HG02870 (cell line): ENCODE measurements around the gene PRSS27.

ENCODE experiments used
- ATAC-seq: cut with Tn5 transposase; IDR thresholded peaks from one replicate; pipeline ENCODE4 v1.9.1; 2021; ENCODE audit warnings: mild to moderate bottlenecking, moderate library complexity; ENCODE audit not compliant: unreplicated experiment

Gene PRSS27

DNA sequence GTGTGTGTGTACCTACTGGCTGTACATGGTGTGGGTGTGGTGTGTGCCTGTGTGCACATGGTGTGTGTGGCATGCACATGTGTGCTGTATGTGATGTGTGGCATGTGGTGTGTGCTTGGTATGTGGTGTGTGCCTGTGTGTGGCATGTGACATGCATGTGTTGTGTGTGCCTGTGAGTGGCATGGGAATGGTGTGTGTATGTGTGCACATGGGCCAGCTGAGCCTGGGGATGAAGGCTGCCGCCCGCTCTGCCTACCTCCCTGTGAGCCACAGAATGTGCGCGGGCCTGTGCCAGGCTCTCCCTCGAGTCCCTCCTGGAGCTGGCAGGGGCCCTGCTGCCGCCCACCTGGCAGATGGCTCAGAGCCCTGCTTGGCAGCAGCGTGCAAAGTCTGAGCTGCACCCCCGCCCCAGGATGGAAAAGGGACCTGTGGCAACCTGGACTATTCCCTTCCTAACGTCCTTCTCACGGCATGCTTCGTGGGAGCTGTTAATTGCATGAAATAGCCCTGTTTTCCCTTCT lies 9.3 kb downstream of the PRSS27 start:
- no peak for ATAC-seq

DNA sequence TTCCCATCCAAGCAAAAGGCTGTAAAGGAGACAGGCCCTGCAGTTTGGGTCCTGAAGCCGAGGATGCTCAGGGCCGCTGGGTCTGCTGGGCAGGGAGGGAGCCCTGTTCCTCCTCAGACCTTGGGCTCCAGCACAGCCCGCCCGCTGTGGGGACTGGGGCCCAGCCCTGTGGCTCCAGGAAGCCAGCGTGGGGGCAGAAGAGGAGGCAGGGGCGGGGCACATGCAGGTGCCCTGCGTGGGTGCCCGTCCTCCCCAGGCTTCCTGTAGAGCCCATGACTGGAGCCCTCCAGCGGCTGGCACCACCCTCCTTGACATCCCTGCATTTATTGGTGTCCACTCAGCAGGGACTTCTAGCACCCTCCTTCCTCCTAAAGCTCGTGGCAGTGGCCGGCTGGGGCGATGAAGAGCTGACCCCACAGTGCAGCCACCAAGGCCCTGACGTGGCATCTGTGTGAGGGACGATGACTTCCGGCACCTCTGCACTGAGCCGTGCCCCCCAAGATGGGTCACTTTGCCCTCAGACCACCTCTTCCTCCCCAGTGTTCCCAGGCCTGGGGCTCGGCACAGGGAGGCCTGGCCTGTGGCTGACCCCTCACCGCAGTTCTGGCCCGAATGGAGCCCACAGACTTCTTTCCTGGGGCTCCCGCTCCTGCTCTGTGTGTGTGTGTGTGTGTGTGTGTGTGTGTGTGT lies 9.9 kb downstream of the PRSS27 start:
- no peak for ATAC-seq

DNA sequence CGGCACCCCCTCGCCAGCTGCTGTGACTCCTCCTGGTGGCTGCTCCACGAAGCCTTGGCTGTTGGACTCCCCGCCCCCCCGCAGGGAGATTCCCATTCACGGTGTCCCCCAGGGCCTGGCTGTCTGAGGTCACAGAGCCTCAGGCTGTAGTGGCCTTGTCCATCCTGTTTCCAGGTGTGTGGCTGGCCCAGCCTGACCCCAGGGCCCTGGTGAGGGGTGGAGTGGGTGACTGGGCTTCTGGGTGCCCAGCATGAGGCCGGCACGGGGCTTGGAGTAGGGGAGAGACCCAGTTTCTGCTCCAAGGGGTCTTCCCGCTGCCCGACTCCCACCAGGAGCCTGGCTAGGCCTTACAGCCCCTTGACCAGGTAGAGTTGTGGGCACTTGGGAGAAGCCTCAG lies 10.4 kb downstream of the PRSS27 start:
- ATAC-seq = no peak

DNA sequence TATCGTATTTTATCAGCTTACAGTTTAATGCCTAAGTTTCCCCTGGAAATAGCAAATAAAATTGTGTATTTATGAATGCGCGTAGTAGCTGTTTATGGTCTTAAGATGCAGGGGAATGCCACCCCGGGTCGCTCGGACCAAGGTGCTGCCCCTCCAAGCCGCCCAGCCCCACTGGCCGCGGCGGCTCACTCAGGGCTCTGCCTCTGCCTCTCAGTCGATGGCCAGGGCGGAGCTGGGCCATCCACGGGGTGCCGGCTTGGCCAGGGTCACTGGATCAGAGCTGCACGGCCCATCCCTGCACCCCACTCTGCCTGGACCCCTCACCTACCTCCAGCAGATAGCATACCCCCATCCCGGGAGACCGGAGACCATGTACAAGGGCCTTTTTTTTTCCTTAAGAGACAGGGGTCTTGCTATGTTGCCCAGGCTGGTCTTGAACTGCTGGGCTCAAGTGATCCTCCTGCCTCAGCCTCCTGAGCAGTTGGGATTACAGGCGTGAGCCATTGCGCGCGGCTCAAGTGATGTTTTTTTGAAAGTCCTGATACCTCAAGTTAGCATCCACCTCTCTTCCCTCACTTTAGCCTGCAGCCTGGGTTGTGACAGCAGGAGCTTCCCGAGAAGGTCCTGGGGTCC lies 11.0 kb downstream of the PRSS27 start:
- no peak for ATAC-seq

DNA sequence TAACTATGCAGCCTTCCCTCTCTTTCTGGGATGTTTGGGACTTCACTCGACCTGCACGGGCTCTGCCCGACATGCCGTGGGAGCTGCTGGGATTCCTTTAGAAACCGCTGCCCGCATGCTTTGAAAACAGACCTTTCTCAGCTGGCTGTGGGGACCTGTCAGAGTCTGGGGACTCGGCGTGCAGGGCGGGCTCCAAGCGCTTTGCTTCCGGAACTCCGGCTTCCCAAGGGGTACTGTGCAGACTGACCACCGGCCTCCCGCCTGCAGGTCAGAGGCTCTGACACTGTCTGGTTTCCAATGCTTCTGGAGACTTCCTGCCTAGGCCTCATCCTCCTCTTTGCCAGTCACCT lies 11.8 kb downstream of the PRSS27 start:
- ATAC-seq = no peak

DNA sequence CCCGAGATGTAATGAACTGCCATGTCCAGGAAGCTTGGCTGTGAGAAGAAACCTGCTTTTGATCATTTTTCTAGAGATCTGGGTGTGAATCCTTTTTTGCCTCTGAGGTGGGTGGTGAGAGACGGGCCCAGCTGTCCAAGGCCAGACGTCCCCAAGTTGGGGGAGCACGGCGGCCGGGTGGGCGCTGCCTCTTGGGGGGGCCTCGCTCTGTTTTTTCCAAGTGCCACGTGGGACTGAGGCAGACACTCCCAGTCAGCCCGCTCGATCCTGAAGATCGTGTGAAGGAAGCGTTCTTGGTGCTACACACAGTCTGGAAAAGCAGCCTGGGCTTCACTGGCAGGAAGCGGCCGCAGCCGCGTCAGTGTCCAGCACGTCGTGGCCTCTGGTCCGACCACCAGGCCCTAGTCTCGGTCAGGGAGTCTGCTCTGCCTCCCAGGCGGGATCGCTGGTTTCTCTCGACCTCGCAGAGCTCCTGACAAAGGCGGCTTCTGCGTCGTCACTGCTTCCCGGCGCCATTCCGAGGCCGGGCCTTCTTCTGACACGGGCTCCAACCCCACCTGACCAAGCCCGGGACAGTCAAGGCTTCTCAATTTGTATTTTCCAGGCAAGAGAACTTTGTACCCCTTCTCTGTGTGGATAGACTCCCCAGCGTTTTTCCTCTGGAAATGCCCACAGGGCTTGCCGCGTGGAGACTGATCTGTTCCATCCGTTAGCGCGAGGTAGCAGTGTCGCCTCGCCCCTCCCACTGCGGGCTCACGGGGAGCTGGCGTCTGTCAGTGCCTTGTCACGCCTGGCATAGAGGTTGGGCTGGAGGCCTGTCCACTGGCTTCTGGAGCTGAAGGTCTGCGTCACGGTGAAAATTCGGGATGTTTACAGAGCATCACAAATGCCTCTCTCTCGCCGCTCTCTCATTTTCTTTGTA lies 12.4 kb downstream of the PRSS27 start:
- ATAC-seq = no peak

DNA sequence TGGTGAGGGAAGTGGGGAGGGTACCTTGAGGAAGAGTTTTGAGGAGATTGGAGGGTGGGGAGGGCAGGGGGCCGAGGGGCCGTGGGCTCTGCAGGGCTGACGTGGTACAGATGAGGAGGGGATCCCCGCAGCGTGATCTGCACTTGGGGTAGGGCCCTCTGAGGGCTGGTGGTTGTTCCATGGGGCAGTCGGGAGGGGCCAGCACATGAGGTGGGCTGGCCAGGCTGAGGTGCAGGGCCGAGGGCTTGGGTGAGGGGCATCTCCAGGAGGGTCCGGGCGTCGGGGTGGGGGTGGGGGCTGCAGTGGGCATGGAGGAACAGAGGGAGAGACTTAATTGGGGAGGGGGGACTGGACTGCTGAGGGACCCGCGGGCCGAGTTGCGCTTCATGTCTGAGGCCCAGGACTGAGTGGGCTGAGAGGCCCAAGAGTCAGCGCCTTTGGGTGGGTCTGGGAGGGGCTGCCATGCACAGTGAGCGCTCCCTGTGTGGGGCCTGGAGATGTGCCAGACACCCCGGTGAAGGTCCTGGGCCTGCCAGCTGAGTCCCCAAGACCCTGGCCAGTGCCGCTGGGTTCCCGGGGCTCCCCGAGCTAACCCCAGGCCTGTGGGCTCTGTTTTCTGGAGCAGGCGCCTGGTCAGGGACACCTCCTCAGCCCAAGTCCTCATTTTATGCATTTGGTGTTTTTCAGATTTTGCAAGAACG lies 13.3 kb downstream of the PRSS27 start:
- ATAC-seq = no peak

DNA sequence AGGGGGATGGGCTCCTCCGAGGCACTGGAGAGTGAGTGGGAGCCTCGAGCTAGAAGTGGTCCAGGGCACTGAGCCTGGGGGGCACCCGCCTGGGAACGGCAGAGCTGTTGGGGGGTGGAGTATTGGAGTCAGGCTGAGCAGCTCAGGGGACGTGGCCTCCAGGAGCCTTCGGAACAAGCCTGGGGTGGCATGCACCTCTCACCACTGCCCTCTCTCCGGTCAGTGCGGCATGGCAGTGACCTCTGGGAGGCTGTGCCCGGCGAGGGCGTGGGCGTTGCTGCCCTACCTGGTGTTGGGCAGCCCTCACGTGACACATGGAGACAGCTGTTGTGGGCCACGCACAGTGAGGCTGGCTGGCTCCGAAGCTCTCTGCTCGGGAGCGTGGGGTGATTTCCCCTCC lies 13.9 kb downstream of the PRSS27 start:
- ATAC-seq = no peak

DNA sequence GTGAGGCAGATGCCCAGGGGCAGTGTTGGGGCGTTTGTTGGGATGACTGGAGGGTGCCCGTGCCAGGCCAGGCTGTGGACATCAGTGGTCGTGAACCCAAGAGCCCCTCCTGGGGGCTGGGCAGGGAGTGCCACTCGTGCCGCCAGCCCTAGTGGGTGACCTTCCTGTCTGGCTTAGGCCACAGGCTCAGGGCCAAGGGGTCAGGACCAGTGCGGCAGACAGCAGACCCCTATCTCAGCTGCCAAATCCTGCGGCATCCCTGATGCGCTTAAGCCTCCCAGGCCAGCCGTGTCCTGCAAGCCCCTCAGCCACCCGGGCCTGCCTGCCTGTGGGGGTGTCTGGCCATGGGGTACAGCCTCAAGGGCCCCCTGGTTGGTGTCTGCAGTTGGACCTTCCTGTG lies 14.7 kb downstream of the PRSS27 start:
- ATAC-seq = no peak

DNA sequence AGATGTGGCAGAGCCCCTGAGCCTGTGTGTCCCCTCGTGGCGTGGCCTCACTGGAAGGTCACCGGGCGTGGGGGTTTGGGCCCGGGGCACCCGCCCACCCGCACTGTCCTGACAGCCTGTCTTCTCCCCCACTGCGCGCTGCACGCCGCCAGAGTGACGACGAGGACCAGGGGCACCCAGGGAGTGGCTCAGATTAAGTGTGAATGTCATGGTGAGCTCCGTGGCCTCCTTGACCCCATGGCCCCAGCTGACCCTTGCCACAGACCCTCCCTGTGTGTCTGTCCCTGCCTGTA lies 15.1 kb downstream of the PRSS27 start:
- no peak for ATAC-seq

DNA sequence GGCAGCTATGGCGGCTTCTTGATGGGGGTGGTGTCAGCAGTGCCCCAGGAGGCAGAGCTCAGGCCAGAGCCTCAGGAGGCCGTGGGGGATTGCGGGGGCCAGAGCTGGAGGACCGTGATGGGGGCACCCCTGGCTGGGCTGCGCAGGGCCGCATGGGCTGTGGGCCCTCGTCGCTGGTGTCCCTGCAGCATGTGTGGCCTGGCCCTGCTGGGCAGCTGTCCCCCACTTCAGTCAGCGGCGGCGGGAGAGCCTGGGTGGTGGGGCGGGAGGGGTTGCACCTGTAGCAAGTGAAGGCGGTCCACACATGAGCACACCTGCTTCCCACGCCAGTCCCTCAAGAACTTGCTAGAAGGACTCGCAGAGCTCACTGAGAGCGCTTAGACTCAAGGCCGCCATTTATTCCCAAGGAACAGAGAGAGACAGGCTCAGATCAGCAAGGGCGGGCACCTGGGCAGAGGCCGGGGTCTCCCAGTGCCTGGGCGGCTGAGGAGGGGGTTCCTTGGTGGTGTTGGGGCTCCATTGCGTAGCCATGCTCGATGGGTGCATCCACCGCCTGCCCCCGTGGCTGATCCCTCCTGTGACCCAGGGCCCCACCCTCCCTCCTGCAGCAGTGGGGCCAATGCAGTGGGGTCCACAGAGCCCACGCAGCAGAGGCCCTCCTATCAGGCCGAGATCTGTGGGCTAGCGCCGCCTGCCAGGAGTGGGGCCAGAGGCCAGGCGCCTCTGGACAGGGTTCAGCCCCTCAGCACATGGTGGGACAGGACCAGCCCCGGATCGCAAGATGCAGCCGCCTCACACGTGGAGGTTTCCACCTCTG lies 15.7 kb downstream of the PRSS27 start:
- no peak for ATAC-seq

DNA sequence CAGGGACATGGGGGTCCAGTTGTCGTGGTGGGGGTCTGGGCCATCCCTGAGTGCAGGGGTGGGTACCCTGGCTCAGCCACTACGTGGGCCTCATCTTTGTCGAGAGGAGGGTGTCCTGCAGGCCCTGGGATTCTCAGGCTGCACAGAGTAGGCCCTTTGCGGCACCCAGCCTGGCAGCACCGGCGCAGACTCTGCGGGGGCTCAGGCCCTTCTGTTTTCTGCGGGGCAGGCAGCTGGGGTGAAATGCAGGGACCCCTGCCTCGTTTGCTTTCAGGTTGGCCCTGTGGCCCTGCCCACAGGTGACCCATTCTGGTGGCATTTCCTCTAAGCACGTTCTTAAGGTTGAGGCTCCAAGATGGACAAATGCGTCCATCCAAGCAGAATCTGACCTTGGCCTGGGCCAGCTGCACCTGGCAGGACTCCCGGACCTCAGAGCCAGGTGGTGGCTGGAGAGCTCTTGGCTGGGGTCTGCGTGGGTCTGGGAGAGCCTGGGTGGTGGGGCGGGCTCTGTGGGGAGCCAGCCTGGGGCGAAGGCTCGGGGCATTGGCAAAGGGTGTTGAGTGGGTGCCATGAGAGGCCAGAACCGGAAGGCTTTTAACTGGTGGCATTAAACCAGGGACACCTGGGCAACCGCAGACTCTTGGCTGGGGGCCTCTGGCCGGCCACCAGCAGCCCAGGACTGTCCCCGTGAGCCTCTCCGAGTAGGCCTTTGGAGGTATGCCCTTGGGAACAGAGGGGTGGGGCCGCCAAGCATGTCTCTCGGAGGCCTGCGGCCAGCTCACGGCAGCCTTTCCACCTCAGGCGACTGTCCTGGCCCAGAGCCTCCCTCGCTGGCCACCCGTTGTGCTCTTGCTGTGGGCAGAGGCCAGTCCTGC lies 16.9 kb downstream of the PRSS27 start:
- ATAC-seq = no peak

DNA sequence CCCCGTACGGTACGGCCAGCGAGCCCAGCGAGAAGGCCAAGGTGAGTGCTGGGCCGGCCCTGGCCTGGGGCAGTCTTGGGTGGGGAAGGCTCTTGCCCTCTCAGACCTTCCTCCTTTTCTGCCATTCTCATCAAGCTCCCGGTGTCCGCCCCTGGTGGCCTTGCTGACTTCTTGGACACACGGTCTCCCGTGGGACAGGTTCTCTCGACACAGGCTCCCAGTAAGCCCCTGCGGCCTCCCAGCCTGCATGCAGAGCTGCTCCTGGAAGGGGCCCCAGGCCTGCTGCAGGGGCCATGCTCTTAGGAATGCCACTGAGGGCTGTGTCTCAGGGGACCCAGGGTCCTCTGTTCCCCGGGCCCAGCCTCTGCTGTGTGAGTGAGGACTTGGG lies 17.6 kb downstream of the PRSS27 start:
- ATAC-seq = no peak

DNA sequence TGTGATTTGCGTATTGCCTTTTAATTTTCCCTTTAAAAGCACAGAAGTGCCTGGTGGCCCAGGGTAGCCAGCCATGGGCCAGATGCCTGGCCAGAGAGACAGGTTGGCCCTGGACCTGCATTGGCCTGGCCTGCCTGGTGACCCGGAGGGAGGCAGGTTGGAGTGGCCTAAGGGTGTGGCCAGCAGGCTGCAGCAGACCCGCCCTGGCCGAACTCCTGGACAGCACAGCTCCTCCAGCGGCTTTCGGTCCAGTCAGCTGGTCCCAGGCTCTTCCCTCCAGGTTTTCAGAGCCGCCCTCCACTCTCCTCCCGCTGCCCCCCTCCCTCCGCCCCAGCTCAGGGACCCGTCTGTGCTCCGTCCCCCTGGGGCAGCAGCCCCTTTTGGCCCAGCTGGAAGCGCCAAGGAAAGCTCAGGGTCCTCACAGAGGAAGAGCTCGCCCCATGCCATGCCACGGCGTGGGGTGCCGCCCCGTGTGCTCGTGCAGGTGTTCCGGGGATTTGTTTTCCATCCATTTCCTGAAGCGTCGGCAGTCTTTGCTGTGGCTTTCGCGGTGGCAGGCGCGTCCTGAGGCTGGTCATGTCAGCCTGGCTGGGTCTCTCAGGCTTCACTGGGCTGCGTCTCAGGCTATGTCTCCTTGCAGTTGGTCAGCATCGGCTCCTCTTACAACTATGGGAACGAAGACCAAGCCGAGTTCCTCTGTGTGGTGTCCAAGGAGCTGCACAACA lies 18.1 kb downstream of the PRSS27 start:
- no peak for ATAC-seq

DNA sequence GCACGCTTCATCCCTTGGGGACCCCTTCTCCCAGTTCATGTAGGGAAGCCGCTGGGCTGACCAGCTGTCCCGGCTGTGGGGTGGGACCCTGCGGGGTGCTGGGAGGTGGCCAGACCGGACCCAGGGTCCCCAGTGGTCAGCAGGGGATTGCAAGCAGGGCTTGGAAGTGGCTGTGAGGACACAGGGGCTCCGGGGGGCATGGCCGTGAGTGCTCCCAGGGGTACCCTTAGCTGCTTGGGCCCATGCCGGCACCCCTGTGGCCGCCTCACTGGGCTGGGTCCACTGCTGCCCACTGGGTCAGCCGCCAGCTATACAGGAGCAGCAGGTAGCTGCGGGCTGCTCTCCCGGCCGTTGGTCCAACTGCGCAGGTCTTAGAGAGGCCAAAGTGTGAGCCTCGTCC lies 18.8 kb downstream of the PRSS27 start:
- ATAC-seq = no peak

DNA sequence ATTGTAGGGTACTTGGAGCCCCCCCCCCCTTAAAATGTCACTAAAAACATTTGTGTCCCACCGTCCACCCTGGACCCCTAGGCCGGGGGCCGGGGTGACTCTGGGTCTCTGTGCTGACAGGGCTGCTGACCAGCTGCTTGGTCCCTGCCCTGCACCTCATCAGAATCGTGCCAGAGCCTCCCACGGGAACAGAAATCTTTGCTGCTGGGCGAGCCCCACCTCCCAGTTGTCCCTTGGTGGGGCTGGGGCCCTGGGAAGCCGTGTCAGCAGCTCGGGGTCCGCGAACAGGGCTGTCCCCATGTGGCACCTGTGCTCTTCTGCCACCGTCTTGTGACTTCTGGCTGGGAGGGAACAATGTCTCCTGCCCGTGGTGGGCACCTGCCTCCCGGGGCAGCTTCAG lies 19.2 kb downstream of the PRSS27 start:
- no peak for ATAC-seq

DNA sequence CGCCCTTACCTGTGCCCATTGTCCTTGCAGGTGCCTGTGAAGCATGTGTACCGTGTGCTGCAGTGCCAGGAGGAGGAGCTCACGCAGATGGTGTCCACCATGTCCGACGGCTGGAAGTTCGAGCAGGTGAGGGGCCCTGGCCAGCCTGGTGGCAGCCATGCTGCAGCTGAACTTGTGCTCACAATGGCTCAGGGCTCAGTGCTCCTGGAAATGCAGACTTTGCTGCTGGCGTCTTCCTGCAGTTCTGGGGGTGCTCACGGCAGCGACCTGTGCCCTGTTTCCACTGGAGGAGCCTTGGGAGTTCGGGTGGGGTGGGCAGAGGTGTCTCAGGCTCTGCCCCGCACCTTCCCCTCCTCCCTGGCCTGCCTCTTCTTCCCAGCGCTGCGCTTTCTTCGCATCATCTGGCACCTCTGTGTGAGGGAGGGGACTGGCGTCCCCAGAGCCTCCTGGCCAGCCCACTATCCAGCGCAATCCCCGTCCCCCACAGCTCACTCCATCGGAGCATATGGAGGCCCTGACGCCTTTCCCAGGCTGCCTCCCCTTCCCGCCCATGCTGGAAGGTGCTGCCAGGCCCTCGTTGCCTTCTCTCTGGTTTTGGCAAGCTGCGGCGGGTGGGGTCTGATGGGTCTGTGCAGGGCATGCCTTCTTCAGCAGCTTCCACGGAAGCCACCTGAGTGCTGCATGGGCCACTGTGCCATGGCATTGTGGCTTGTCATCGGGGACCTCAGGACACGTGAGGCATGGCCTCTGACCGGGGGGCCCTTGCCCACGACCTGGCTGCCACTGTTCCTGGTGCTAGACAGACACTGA lies 20.0 kb downstream of the PRSS27 start:
- ATAC-seq = no peak
